NCI-H510A treated with DMSO at 0.1 percent for 48 hours (cell line): ENCODE measurements around the gene FCRL6.
A peak's percentile ranks its signal among the peaks of the same experiment; 100 is the strongest.

Source experiments
- DNase-seq: peaks from one replicate; lab custom pipeline; 2025; lab: John Stamatoyannopoulos, UW

The FCRL6 gene, protein sequence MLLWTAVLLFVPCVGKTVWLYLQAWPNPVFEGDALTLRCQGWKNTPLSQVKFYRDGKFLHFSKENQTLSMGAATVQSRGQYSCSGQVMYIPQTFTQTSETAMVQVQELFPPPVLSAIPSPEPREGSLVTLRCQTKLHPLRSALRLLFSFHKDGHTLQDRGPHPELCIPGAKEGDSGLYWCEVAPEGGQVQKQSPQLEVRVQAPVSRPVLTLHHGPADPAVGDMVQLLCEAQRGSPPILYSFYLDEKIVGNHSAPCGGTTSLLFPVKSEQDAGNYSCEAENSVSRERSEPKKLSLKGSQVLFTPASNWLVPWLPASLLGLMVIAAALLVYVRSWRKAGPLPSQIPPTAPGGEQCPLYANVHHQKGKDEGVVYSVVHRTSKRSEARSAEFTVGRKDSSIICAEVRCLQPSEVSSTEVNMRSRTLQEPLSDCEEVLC

DNA sequence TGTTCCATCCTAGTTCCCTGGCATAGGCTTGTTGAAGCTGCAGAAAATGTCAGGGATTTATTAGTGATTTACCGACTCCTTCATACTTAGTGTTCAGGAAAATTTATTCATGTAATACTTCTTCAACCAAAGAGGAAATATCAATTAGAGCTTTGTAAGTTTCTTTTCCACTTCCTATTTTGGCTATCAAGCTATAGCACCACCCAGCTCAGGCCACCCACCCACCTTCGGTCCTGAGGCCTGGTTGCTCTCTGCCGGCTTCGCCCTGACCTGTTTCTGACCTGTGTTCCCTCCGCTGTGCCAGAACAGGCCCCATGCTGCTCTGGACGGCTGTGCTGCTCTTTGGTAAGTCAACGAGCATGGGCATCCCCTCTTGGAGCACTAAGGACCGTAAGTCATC lies at the start of gene FCRL6:
TSS of gene FCRL6 (plus strand) at position 250 of the 400 bp plus-strand sequence. CDS start at position 315, 65 bp downstream.
- DNase-seq = no peak

DNA sequence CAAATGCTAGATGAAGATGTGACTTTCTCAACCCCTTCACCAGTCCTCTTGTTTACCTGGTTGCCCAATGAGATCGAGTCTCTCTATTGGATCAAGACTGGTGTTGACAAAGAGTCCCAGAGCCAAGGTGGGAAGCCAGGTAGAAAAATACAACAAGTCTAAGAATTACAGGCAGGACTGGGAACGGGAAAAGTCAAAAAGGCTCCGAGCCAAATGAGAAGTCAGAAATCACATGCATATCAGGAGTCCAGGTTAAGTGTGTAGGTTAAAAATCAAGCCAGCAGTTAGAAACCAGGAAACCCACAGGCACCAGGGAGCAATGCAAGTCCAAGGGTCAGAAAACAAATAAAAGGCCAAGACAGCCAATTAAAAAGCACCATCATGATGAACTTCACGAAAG lies 48.8 kb upstream of the FCRL6 start:
- DNase-seq = no peak

DNA sequence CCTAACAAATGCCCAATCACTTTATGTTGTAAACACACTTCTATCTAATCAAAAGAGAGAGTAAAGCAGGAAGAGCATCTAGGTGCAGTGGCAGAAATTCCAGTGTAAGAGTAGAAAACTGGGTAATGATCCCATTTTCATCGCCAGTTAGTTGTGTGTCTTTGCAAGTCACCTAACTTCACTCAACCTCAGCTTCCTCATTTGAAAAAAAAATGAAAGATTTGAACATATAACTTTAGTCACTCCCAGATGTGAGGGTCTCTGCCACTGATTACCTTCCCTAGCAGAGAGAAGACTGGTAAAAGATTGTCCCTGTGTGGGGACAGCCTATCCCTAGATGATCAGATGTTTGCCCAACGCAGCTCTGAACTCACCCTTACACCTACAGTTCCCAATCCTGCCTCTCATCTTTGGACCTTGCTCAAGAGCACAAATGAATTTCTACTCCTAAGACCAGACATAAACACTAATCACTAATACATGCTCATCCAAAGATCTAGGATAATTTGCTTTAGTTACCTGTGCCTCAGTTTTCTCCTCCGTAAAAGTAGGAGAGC lies 46.6 kb upstream of the FCRL6 start:
- no peak for DNase-seq

DNA sequence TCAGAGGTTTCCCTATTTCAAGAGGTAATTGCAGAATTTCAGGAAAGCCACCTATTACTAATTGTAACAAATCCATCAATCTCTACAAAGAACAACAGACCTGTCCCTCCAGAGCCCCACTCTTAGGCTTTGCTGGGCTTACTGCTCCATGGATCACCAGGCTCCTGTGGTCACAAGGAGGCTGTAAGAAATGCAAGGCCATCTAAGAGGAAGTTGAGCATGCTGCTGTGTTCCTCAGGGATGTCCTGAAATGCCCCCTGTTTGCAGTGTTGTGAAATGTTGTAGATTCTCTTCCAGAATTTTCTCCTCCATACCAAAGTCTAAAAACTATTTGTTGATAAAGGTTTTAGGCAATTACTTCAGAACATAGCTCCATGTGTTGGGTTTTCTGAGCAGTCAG lies 45.8 kb upstream of the FCRL6 start:
- DNase-seq = no peak

DNA sequence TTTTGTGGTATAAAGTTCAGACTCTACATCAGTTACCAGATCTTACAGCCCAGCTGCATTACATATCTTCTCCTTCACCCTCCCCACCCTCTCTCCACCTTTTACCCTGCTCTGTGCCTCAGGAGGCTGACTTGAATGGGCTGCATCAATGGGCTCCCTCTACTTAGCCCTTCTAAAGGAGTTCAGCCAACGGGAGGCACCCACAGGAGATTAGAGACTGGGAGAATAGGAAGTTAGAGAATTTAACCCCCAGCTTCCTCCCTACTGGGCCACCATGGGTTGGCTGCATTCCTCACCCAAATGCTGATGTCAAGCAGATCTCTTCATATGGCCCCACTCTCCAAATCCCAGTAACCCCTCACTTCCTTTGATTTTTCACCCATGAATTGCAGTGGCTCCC lies 38.5 kb upstream of the FCRL6 start:
- no peak for DNase-seq

DNA sequence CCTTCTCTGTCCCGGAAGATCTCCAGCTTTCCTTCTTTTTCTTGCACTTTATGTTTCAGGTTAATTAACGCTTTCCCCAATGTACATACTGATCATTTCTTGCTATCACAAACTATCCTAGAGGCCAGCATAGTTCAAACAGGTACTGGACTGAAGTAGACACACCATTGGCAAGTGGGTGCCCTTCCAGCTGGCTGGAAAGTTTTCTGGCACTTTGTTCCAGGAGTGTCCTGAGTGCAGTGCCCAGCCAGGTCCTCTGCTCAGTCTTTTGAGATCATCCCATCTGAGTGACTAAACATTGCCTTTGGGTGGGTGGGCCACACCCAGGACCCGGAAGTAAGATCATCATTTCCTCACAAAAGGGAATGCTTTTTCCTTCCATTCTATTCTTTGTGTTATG lies 36.4 kb upstream of the FCRL6 start:
- no peak for DNase-seq

DNA sequence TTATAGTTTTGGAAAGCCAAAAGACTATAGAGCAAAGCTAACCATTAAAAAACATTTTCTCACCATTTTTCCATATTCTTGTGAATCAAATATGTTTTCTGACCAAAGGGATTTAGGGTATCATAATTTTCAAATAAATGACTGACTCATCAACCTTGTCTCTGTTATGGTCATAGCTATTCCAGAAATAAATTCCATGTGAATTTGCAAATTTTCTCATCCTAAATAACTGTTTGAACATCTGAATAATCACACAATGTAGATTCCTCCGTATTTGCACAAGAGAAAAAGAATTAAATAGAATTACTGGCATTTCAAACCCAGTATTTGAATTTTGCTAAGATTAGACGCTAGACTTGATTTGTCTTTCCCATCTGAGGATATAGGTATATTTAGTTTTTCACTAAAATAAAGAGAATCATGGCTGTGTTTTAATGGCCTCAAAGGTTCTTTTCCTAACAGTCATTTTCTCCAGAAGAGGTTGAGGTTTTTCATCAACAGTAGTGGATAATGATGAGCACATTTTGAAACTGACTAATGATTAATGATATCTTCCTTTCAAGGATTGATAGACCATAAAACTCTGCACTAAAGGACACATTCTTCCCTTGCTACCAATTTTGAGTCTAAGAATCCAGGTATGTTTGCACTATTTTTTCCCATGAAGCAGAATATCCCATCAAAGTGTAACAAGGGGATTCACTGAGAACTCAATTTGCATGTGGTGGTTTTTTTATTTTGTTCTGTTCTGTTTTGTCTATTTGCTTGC lies 30.8 kb upstream of the FCRL6 start:
- no peak for DNase-seq

DNA sequence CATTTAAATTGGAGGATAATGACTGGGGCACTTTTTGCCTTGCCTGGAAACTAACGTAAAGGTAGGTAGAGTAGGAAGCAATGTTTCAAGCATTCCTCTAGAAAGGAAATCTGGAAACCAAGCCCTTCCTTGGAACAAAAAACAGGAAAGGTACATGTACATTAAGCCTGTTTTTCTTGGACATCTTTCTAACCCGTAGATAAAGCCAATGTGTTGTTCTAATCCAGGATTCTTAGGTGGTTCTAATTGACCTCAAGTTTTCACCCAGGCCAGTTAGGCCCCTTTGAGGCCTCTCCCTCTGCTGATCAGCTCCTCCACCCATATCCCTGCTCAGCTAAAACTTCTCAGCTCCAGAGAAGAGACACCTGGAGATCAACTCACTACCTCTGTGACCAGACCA lies 27.7 kb upstream of the FCRL6 start:
- DNase-seq = no peak

DNA sequence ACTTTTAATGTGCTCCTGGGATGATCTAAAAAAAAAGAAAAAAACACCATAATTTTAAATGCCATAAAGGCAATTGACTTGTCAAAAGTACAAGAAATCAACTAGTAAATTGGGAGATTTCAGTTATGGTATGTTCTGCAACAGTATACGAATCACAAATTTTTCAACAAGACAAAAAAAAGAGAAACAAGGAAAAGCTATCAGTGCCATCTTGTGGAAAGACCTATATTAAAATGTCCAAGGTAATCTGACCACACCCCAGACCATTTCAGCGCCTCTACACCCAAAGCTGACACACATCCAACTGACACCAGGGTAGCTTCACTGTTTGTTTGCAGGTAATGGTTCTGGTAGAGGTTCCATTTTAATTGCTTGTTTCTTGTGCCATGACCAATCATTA lies 26.4 kb upstream of the FCRL6 start:
- DNase-seq = no peak

DNA sequence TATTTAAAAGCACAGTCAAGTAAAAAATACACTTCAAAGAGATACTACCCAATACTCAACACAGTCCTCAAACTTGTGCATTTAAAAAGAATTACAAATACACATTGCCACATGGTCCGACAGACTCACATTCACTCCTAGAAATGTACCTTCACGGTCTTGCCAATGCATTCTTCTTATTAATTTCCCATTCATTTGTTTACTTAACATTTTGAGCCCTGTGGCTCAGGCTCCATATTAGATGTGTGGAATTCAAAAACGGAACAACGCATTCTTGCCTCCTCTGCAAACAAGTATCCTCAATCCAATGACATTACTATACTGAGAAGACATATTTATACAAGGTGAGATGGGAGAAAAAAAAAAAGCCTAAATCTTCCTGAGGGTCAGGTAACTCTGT lies 23.9 kb upstream of the FCRL6 start:
- DNase-seq = no peak

DNA sequence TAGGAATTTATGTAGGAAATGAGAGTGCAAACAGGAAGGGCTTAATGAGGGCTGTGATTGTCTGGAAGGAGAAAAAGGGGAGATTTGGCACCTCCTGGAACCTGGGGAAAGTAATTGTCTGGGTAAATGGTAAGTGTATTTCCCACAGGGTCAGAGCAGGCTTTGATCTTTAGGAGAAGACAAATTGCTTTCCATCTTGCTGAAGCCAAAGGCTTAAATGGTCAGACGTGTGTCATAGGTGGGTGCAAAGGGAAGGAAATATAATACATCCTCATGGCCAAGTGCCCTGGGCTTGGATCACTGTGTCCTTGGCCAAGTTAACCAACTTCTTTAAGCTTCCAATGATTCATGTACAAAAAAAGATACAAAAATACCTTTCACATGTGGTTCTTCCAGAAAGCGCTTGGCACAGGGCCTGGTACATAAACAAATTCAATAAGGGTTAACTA lies 22.7 kb upstream of the FCRL6 start:
- DNase-seq = no peak

DNA sequence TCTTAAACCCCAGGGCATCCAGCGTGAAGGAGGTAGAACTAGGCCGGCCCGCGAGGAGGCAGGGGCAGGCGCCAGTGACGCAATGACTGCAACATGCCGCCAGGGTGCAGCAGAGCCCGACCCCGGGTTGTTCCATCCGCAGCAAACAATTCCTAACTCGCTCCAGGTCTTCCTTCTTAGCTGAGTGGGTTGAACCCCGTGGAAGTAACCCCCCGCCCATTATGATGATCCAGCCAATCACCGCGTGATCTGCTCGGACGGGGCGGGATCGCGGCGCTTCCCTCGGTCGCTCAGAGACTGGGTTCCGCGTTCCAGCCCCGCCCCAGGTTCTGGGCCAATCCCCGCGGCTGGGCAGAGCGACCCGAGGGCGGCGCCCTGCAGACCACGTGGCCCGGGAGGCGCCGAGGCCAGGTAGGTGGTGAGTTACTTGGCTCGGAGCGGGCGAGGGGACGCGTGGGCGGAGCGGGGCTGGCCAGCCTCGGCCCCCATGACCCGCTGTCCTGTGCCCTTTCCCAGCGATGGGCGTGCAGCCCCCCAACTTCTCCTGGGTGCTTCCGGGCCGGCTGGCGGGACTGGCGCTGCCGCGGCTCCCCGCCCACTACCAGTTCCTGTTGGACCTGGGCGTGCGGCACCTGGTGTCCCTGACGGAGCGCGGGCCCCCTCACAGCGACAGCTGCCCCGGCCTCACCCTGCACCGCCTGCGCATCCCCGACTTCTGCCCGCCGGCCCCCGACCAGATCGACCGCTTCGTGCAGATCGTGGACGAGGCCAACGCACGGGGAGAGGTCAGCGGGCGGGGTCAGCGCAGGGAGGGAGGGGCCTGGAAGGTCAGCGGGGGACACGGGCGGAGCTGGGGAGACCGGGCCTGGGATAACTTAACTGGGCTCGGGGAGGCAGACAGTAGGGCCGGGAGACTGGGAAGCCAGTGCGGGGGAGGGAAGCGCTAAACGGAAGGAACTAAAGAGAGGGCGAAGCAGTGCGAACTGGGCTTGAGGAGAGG lies 21.3 kb upstream of the FCRL6 start, which contains the start of gene DUSP23:
TSS of gene DUSP23 (plus strand) at position 380 of the 1,000 bp plus-strand sequence. CDS start at position 519, 139 bp downstream.
- DNase-seq = peak; percentile 96

DNA sequence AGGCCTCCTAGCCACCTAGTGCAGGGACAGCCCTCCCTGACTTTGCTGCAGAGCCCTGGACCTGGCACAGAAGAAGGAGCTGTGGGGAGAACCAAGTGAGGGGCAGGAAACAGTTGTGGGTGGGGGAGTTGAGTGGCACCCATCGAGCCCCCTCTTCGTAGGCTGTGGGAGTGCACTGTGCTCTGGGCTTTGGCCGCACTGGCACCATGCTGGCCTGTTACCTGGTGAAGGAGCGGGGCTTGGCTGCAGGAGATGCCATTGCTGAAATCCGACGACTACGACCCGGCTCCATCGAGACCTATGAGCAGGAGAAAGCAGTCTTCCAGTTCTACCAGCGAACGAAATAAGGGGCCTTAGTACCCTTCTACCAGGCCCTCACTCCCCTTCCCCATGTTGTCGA lies 20.2 kb upstream of the FCRL6 start:
- no peak for DNase-seq

DNA sequence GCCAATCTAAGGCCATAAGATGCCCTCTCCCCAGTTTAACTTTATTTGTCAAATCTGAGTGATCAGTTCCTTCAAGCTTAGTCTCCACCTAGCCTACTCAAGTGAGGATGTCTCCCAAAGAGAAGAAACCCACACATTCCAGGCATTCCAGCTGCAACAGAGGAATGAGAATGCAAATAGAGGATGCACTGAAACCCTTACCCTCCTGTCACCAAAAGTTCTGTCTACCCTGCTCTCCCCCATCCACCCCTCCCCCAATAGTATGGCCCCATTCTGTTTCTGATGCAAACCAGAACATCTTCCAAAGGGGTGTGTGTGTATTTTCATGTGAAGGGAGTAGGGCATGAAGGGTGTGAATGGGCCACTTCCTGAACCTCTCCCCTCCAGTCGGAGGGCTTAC lies 18.4 kb upstream of the FCRL6 start:
- DNase-seq = no peak

DNA sequence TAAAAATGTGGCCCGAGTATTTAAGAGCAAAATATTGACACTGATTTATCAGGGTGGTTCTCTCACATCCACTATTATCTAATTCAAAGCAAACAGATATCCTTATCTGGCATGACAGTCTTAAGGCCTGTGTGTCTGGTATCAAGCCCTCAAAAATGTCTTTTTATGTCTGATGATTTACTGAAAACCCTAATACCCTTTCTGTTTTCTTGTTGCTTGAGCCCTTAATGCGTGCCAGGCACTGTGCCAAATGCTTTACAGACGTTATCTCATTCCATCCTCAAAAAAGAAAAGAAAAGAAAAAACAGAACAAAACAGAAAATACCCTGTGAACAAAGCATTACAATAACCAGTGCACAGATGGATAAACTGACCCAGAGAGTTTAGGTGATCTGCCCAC lies 15.7 kb upstream of the FCRL6 start:
- no peak for DNase-seq

DNA sequence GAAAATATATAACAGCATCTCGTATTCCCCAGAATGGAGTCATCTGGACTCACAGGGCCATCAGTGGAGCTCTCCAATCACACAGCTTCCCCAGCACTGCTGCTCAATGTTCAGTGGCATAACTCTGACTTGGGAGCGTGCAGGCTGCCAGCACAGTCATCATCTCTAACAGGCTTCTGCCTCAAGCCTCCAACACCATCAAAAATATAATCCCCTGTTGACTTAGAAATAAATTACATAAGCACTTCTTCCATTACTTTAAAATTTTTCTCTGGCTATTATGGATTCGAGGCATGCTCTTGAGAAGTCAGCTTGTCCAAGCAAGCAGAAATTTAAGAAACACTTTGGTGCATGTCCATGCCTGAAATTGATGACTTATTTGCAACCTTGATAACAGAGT lies 15.2 kb upstream of the FCRL6 start:
- DNase-seq = no peak

DNA sequence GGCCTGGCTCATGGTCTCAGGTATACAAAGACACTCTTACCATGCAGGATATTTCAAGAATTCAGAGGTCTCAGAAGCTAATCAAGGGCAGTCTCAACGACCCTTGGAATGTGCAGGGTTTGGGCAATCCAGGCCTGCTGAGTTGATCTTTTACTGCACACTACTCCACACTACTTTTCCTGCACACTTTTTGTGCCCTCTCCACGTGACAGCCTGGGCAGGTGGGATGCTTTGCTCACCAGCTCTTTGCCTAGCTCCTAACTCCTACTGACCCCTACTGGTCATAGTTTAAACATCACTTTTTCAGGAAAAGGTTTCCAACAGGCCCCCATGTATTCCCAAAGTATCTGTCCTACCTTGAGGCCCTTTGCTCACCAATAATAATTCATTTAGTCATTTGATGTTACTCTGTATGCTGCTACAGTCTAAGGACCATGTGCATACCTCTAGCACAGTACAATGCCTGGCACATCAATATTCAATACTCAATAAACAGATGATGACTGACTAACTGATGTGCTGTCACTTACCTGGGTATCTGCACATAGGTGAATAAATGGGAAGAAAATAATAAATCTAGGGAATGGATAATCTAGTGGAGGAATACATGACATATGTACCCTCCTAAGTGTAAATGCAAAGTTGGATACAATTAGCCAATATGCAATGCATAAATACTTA lies 11.8 kb upstream of the FCRL6 start:
- DNase-seq = no peak

DNA sequence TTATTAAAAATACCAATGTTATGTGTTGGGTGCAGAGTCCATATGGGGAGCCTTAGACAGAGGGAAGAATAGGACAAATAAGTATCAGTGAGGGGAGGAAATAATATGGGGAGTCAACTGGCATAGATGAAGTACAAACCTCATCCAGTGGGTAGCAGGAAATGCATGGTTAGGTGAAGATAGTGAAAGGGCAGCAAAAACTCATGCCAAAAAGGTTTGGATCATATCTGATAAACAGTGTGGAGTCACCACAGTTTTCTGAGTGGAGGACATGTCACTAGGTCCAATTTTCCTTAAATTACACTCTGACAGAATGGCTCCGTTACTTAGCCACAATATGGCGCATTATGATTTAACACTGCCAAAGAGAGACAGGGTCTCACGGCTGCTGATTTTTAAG lies 11.1 kb upstream of the FCRL6 start:
- DNase-seq = no peak

DNA sequence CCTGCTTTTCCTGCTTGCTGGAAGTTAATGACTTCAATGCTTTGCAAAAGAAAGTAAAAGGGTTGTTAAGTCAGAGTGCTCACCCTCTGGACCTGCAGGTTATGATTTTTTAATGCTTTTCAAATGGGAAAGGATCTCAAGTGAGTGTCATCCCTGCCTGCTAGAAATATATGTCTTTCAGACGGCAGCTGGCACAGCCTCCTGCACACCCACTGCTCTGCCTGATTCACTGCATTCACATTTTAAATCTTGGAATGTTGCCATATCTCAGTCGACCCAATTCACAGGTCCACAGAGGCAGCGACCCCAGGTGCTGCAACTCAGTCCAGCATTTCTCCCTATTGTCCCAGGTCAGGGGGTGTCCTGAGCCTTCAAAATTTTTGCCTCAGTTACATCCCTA lies 10.7 kb upstream of the FCRL6 start:
- no peak for DNase-seq

DNA sequence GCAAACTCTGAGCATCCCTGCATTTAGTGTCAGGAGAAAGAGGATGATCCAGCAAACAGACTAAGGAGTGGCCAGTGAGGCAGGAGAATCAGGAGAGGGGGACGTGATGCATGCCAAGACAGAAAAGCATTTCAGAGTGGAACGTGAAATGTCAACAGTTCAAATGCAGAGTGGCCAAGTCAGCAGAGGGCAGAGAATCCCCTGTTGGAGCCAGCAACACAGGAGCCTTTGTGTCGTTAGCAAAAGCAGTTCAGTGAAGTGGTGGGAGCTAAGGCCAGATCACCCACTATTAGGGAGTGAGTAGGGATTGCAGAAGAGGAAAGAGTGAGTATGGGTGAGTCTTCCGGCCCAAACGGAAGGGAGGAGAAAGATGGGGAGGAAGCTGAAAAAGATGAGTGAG lies 6.6 kb upstream of the FCRL6 start:
- no peak for DNase-seq

DNA sequence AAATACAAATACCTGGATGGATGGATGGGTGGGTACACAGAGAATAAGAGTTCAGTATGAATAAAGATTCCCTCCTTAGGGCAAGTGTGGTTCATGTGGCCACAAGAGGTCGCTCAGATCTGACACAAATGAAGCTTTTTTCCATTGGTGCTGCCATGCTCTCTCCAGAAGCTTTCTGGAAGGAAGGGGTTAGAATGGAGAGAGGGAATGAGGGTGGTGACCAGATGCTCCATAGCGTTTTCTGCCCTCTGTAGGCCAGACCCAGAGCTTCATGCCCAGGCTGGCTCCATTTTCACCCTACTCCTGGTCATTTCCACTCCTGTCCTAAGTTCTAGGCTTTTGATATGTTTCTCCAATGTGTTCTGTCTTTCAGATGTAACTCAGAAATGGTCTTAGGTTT lies 3.3 kb upstream of the FCRL6 start:
- DNase-seq = peak; percentile 90
